H9 (cell line): ENCODE results near the gene NBL1. TPM values are rescaled to one million over a fixed set of nuclear protein-coding genes. Genes with fewer than 3 reads are reported as not detected.

Experiments used
- DNase-seq: peaks from one replicate; pipeline ENCODE4 v3.0.0-alpha.2; 2017
- H2AFZ ChIP-seq: one replicate; pipeline ENCODE4 v1.6.1; 2013; ENCODE audit warnings: mild to moderate bottlenecking, low read length, control low read depth, moderate library complexity
- H2AK5ac ChIP-seq: 2 replicates; pipeline ENCODE4 v1.6.1; 2013; ENCODE audit warnings: low read length, control low read depth, mixed read lengths; ENCODE audit not compliant: insufficient read length
- H2BK120ac ChIP-seq: one replicate; pipeline ENCODE4 v1.6.1; 2013; ENCODE audit warnings: low read depth, mild to moderate bottlenecking, low read length, control low read depth, inconsistent platforms; ENCODE audit not compliant: poor library complexity, severe bottlenecking
- H2BK12ac ChIP-seq: 2 replicates; pipeline ENCODE4 v1.6.1; 2013; ENCODE audit warnings: low read length, control low read depth, mixed read lengths, low read depth; ENCODE audit not compliant: insufficient read length
- H2BK15ac ChIP-seq: 2 replicates; pipeline ENCODE4 v1.6.1; 2013; ENCODE audit warnings: low read depth, low read length, control low read depth
- H2BK20ac ChIP-seq: one replicate; pipeline ENCODE4 v1.6.1; 2013; ENCODE audit warnings: low read depth, mild to moderate bottlenecking, low read length, control low read depth, inconsistent platforms; ENCODE audit not compliant: poor library complexity, severe bottlenecking
- H2BK5ac ChIP-seq: 2 replicates; pipeline ENCODE4 v1.6.1; 2013; ENCODE audit warnings: low read length, control low read depth, mixed read lengths; ENCODE audit not compliant: insufficient read length
- H3K14ac ChIP-seq: 2 replicates; pipeline ENCODE4 v1.6.1; 2013; ENCODE audit warnings: low read length, control low read depth; ENCODE audit not compliant: insufficient read depth
- H3K18ac ChIP-seq: 2 replicates; pipeline ENCODE4 v1.6.1; 2013; ENCODE audit warnings: low read depth, mild to moderate bottlenecking, mixed read lengths, low read length, control low read depth; ENCODE audit not compliant: insufficient read length
- H3K23ac ChIP-seq: 2 replicates; pipeline ENCODE4 v1.6.1; 2013; ENCODE audit warnings: low read length, control low read depth, mixed read lengths, low read depth; ENCODE audit not compliant: insufficient read length
- H3K23me2 ChIP-seq: 2 replicates; pipeline ENCODE4 v1.6.1; 2013; ENCODE audit warnings: low read depth, mild to moderate bottlenecking, mixed read lengths, low read length, control low read depth; ENCODE audit not compliant: insufficient read length, poor library complexity, severe bottlenecking
- H3K27ac ChIP-seq: 2 replicates; pipeline ENCODE4 v1.5.1; 2013; ENCODE audit warnings: low read length, control low read depth, mixed read lengths, low read depth; ENCODE audit not compliant: insufficient read length
- H3K27me3 ChIP-seq: 2 replicates; pipeline ENCODE4 v1.6.1; 2013; ENCODE audit warnings: low read length, control low read depth, inconsistent platforms; ENCODE audit not compliant: insufficient read depth
- H3K4ac ChIP-seq: 2 replicates; pipeline ENCODE4 v1.6.1; 2013; ENCODE audit warnings: low read depth, mild to moderate bottlenecking, control low read depth, inconsistent platforms, low read length, moderate library complexity
- H3K4me1 ChIP-seq: 2 replicates; pipeline ENCODE4 v1.6.1; 2013; ENCODE audit warnings: low read length, control low read depth, inconsistent platforms; ENCODE audit not compliant: insufficient read depth
- H3K4me2 ChIP-seq: 2 replicates; pipeline ENCODE4 v1.6.1; 2013; ENCODE audit warnings: low read length, control low read depth, mixed read lengths; ENCODE audit not compliant: insufficient read length, insufficient read depth
- H3K56ac ChIP-seq: 2 replicates; pipeline ENCODE4 v1.6.1; 2013; ENCODE audit warnings: low read depth, mild to moderate bottlenecking, mixed read lengths, low read length, control low read depth; ENCODE audit not compliant: insufficient read length
- H3K79me1 ChIP-seq: 2 replicates; pipeline ENCODE4 v1.6.1; 2013; ENCODE audit warnings: low read depth, mild to moderate bottlenecking, moderate library complexity, low read length, control low read depth, inconsistent platforms; ENCODE audit not compliant: insufficient read depth, poor library complexity, severe bottlenecking
- H3K79me2 ChIP-seq: 2 replicates; pipeline ENCODE4 v1.6.1; 2013; ENCODE audit warnings: low read length, control low read depth, inconsistent platforms; ENCODE audit not compliant: insufficient read depth
- H3K9ac ChIP-seq: 2 replicates; pipeline ENCODE4 v1.6.1; 2013; ENCODE audit warnings: low read length, control low read depth, mixed read lengths; ENCODE audit not compliant: insufficient read length; ENCODE audit errors: extremely low read depth
- H3K9me3 ChIP-seq: one replicate; pipeline ENCODE4 v1.6.1; 2013; ENCODE audit warnings: low read depth, low read length, inconsistent platforms; ENCODE audit not compliant: control insufficient read depth
- H3T11ph ChIP-seq: one replicate; pipeline ENCODE4 v1.6.1; 2013; ENCODE audit warnings: mild to moderate bottlenecking, low read length, control low read depth, inconsistent platforms
- H4K20me1 ChIP-seq: one replicate; pipeline ENCODE4 v1.6.1; 2013; ENCODE audit not compliant: control insufficient read depth, insufficient read length, insufficient read depth
- H4K5ac ChIP-seq: 2 replicates; pipeline ENCODE4 v1.6.1; 2013; ENCODE audit warnings: low read depth, mild to moderate bottlenecking, mixed read lengths, low read length, control low read depth; ENCODE audit not compliant: insufficient read length
- H4K8ac ChIP-seq: replicated peaks from 2 replicates; pipeline ENCODE4 v1.6.1; 2013; ENCODE audit warnings: low read length, control low read depth, mixed read lengths, low read depth; ENCODE audit not compliant: insufficient read length
- H4K91ac ChIP-seq: 2 replicates; pipeline ENCODE4 v1.6.1; 2013; ENCODE audit warnings: low read depth, mild to moderate bottlenecking, moderate library complexity, mixed read lengths, low read length, control low read depth; ENCODE audit not compliant: insufficient read length
- H3K27ac Mint-ChIP-seq, 3 experiments: 2 replicates in 2 of 3; 3 replicates in 1 of 3; pipeline ENCODE4 v1.8.0; 2020 to 2021; ENCODE audit warnings: mixed read lengths in 3 of 3, mild to moderate bottlenecking in 1 of 3, moderate library complexity in 1 of 3
- H3K27me3 Mint-ChIP-seq: 2 replicates; pipeline ENCODE4 v1.8.0; 2021; ENCODE audit warnings: low read depth, mild to moderate bottlenecking, moderate library complexity, mixed read lengths
- H3K36me3 Mint-ChIP-seq, 3 experiments: 2 replicates in 2 of 3; 3 replicates in 1 of 3; pipeline ENCODE4 v1.8.0; 2020 to 2021; ENCODE audit warnings: low read depth in 3 of 3, mixed read lengths in 3 of 3; ENCODE audit not compliant: insufficient read depth in 1 of 3
- H3K4me1 Mint-ChIP-seq, 2 experiments: 2 replicates each; pipeline ENCODE4 v1.8.0; 2020; ENCODE audit warnings: mixed read lengths in 2 of 2
- H3K4me3 Mint-ChIP-seq, 2 experiments: 2 replicates in 1 of 2; 3 replicates in 1 of 2; pipeline ENCODE4 v1.8.0; 2020 to 2021; ENCODE audit warnings: mild to moderate bottlenecking in 2 of 2, mixed read lengths in 2 of 2, moderate library complexity in 1 of 2
- H3K9me3 Mint-ChIP-seq, 2 experiments: 2 replicates in 1 of 2; 3 replicates in 1 of 2; pipeline ENCODE4 v1.8.0; 2020; ENCODE audit warnings: mild to moderate bottlenecking in 2 of 2, mixed read lengths in 2 of 2, moderate library complexity in 1 of 2
- WGBS: extraction: QIAGEN DNeasy Blood & Tissue Kit; methylation state at CpG from one replicate; pipeline ENCODE4 v1.1.7; 2013; ENCODE audit warnings: missing lambda C conversion rate, low lambda C conversion rate, mixed read lengths; ENCODE audit not compliant: insufficient read length; ENCODE audit errors: extremely low coverage; 5-methylcytosine and 5-hydroxymethylcytosine counted together
- total RNA-seq: library from RNA; stranded (reverse); gene quantifications from 2 replicates; pipeline ENCODE4 v1.2.1, GENCODE V29; 2021
- TF ChIP-seq, protein P1 (sequence below): fragments of 200-600 bp; sonication (generic); conservative IDR thresholded peaks from 3 replicates; pipeline ENCODE4 v1.8.0; 2021; ENCODE audit warnings: antibody characterized with exemption, mild to moderate bottlenecking

NBL1 gene
- total RNA-seq, 1 experiment from 2014 or later, result 6.4 TPM

DNA sequence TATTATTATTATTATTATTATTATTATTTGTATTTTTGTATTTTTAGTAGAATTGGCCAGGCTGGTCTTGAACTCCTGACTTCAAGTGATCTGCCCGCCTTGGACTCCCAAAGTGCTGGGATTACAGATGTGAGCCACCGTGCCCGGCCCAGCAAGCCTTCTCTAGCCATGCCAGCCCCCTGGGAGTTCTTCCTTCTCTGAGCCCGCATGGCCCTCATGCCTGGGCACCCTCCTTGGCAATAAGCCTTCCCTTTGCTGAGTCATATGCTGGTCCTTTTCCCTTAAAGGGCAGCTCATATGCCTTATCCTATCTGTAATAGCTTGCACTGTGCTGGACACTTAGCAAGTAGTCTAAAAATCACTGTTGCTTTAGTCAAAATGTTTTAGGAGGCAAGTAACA, 8.5 kb upstream of the NBL1 start:
- no peak overlapping the region for H2BK15ac ChIP-seq

More for the DNA sequence above, 8.5 kb upstream of the NBL1 start:
- no peak overlapping the region for H3K18ac ChIP-seq
- H3K27ac Mint-ChIP-seq, result no peak overlapping the region
- no peaks in the 10 kb centered on the region for H3K9me3 ChIP-seq
- H2AFZ ChIP-seq, result no peak overlapping the region
- H3K27me3 ChIP-seq, result no peaks in the 10 kb centered on the region
- no peak overlapping the region for H3K4me2 ChIP-seq
- no peaks in the 10 kb centered on the region; the same call in 1 of the 2 replicates for H3K4me1 ChIP-seq
- H3K4me1 Mint-ChIP-seq, result peaks cover 8 to 9% of the 10 kb centered on the region in 2 experiments
- no peak overlapping the region for H2BK12ac ChIP-seq
- no peaks in the 10 kb centered on the region for H3K9me3 Mint-ChIP-seq
- TF ChIP-seq, protein P1, sequence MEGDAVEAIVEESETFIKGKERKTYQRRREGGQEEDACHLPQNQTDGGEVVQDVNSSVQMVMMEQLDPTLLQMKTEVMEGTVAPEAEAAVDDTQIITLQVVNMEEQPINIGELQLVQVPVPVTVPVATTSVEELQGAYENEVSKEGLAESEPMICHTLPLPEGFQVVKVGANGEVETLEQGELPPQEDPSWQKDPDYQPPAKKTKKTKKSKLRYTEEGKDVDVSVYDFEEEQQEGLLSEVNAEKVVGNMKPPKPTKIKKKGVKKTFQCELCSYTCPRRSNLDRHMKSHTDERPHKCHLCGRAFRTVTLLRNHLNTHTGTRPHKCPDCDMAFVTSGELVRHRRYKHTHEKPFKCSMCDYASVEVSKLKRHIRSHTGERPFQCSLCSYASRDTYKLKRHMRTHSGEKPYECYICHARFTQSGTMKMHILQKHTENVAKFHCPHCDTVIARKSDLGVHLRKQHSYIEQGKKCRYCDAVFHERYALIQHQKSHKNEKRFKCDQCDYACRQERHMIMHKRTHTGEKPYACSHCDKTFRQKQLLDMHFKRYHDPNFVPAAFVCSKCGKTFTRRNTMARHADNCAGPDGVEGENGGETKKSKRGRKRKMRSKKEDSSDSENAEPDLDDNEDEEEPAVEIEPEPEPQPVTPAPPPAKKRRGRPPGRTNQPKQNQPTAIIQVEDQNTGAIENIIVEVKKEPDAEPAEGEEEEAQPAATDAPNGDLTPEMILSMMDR, result no peak
- no peak overlapping the region for H3K9ac ChIP-seq
- H3K4me3 Mint-ChIP-seq, result no peak overlapping the region
- H2BK120ac ChIP-seq, result no peak overlapping the region
- H3K27me3 Mint-ChIP-seq, result peaks cover 3% of the 10 kb centered on the region; the same call in 1 of the 2 replicates
- whole genome bisulfite sequencing, result no CpG with 5 or more reads among the region's 4 CpGs
- H3T11ph ChIP-seq, result no peak overlapping the region
- no peaks in the 10 kb centered on the region for H3K23me2 ChIP-seq
- no peaks in the 10 kb centered on the region for H3K79me2 ChIP-seq
- no peak overlapping the region for H4K8ac ChIP-seq
- H4K91ac ChIP-seq, result no peak overlapping the region
- no peak overlapping the region for H2BK20ac ChIP-seq
- H3K23ac ChIP-seq, result no peak overlapping the region
- no peak overlapping the region for H3K56ac ChIP-seq
- H4K20me1 ChIP-seq, result no peaks in the 10 kb centered on the region
- no peak for DNase-seq
- H3K79me1 ChIP-seq, result no peaks in the 10 kb centered on the region
- H3K4ac ChIP-seq, result no peak overlapping the region
- H3K27ac ChIP-seq, result no peak overlapping the region
- H2AK5ac ChIP-seq, result no peak overlapping the region
- no peak overlapping the region for H3K14ac ChIP-seq
- no peak overlapping the region for H4K5ac ChIP-seq
- no peak overlapping the region for H2BK5ac ChIP-seq
- no peaks in the 10 kb centered on the region for H3K36me3 Mint-ChIP-seq
